ENCODE results near the gene EMB.
"Not testable (repeated sequence)": the region's sequence is repeated elsewhere in the genome, so short reads cannot be mapped to it uniquely, and the experiment has no call there.

Gene EMB

DNA sequence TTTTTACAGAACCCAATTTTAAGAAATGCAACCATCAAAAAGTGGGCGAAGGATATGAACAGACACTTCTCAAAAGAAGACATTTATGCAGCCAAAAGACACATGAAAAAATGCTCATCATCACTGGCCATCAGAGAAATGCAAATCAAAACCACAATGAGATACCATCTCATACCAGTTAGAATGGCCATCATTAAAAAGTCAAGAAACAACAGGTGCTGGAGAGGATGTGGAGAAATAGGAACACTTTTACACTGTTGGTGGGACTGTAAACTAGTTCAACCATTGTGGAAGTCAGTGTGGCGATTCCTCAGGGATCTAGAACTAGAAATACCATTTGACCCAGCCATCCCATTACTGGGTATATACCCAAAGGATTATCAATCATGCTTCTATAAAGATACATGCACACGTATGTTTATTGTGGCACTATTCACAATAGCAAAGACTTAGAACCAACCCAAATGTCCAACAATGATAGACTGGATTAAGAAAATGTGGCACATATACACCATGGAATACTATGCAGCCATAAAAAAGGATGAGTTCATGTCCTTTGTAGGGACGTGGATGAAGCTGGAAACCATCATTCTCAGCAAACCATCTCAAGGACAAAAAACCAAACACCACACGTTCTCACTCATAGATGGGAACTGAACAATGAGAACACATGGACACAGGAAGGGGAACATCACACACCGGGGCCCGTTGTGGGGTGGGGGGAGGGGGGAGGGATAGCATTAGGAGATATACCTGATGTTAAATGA is 19.7 kb downstream of the EMB start:
- not testable (repeated sequence) for H3K36me3 ChIP-seq (ENCODE audit: control insufficient read depth, insufficient read depth, low read length); H3K4me3 ChIP-seq (ENCODE audit: extremely low read depth, insufficient read depth, low read length, poor library complexity, severe bottlenecking); H3K4me1 ChIP-seq (ENCODE audit: control insufficient read depth, insufficient read depth, low read length, poor library complexity, severe bottlenecking); H3K9me3 ChIP-seq (ENCODE audit: control insufficient read depth, low read length); H3K27ac ChIP-seq (ENCODE audit: low read depth, low read length, severe bottlenecking)
- no CpG with 5 or more reads among the region's 7 CpGs for WGBS, 2 experiments (ENCODE audit: insufficient coverage in 2 of 2)

DNA sequence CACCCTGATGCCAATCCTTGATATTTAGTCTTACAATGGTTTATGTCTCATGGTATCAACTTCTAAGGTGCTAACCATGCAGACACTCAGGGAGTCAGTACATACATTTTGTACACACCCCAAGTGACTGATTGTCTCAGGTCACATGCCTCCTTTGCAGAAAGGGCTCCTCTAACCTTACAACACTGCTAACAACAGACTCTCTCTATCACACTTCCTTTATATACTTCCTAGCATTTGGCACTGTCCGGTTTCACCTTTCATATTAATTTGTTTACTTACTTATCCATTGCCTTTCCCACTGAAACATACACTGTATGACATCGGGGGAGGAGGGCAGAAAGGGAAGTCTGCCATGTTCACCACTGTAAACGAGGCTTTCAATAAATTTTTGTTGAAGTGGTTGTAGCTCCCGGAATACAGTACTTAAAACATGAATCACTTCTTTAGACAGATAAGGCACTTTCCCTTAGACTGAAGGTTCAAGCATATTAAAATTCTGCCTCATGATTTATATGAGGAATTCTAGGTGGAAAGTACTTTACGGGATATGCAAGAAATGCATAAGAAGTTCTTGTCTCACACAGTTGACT is 20.6 kb downstream of the EMB start:
- H3K27ac ChIP-seq (ENCODE audit: low read depth, low read length, severe bottlenecking): no peak overlapping the region
- WGBS, 2 experiments (ENCODE audit: insufficient coverage in 2 of 2): 100% methylated on average over 1 of the region's 5 CpGs; no CpG with 5 or more reads in 1 of the 2 experiments
- H3K36me3 ChIP-seq (ENCODE audit: control insufficient read depth, insufficient read depth, low read length): no peaks in the 10 kb centered on the region
- H3K9me3 ChIP-seq (ENCODE audit: control insufficient read depth, low read length): no peaks in the 10 kb centered on the region
- no peak overlapping the region for H3K4me3 ChIP-seq (ENCODE audit: extremely low read depth, insufficient read depth, low read length, poor library complexity, severe bottlenecking)
- H3K4me1 ChIP-seq (ENCODE audit: control insufficient read depth, insufficient read depth, low read length, poor library complexity, severe bottlenecking): no peaks in the 10 kb centered on the region

DNA sequence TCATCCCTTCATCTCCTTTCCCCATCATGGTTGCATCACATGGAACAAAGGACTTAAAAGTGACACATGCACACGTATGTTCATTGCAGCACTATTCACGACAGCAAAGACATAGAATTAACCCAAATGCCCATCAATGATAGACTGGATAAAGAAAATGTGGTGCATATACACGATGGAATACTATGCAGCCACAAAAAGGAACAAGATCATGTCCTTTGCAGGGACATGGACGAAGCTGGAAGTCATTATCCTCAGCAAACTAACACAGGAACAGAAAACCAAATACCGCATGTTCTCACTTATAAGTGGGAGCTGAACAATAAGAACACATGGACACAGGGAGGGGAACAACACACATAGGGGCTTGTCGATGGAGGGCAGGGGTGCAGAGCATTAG is 21.4 kb downstream of the EMB start:
- not testable (repeated sequence) for H3K9me3 ChIP-seq (ENCODE audit: control insufficient read depth, low read length); H3K27ac ChIP-seq (ENCODE audit: low read depth, low read length, severe bottlenecking); H3K4me1 ChIP-seq (ENCODE audit: control insufficient read depth, insufficient read depth, low read length, poor library complexity, severe bottlenecking); H3K4me3 ChIP-seq (ENCODE audit: extremely low read depth, insufficient read depth, low read length, poor library complexity, severe bottlenecking); H3K36me3 ChIP-seq (ENCODE audit: control insufficient read depth, insufficient read depth, low read length)
- WGBS, 2 experiments (ENCODE audit: insufficient coverage in 2 of 2): 80 to 90% methylated on average over 2 of the region's 6 CpGs

DNA sequence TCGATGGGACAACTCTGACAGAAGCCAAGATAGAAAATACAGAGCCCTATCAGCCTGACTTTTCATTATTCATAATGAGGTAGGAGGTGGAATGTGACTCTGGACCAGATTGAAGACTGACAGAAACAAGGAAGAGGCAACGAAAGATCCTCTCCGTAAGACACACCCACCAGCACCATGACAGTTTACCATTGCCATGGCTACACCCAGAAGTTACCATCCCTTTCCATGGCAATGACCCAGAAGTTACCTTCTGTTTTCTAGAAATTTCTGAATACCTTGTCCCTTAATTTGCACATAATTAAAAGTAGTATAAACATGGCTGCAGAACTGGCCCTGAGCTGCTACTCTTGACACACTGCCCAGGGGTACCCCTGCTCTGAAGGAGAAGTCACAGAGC is 24.5 kb downstream of the EMB start:
- whole genome bisulfite sequencing, 2 experiments (ENCODE audit: insufficient coverage in 2 of 2): 100% methylated on average over 2 of the region's 3 CpGs; no CpG with 5 or more reads in 1 of the 2 experiments
- not testable (repeated sequence) for H3K4me3 ChIP-seq (ENCODE audit: extremely low read depth, insufficient read depth, low read length, poor library complexity, severe bottlenecking); H3K36me3 ChIP-seq (ENCODE audit: control insufficient read depth, insufficient read depth, low read length); H3K4me1 ChIP-seq (ENCODE audit: control insufficient read depth, insufficient read depth, low read length, poor library complexity, severe bottlenecking); H3K27ac ChIP-seq (ENCODE audit: low read depth, low read length, severe bottlenecking); H3K9me3 ChIP-seq (ENCODE audit: control insufficient read depth, low read length)

DNA sequence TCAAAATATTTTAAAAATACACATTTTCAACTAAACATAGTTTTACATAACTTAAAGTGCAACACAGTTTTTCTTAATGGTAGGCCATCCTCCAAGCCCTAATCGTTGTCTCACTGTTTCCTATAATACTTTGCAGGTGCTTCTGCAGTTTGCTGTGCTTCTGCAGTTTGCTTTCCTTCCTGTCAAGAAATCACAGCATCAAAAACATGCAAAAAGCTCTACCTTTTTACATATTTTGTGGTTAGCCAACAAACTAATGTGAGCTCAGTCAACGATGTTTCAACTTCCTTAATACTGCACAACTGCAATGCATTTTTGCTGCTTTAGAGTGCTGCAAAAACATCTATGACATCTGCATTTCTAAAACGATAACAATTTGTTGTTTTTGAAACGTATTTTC is 25.2 kb downstream of the EMB start:
- Histone ChIP-seq H3K9me3 (ENCODE audit: control insufficient read depth, low read length) (no peaks in the 10 kb centered on the region), H3K4me3 (ENCODE audit: extremely low read depth, insufficient read depth, low read length, poor library complexity, severe bottlenecking) (no peak overlapping the region), H3K36me3 (ENCODE audit: control insufficient read depth, insufficient read depth, low read length) (no peaks in the 10 kb centered on the region), H3K27ac (ENCODE audit: low read depth, low read length, severe bottlenecking) (no peak overlapping the region), H3K4me1 (ENCODE audit: control insufficient read depth, insufficient read depth, low read length, poor library complexity, severe bottlenecking) (no peaks in the 10 kb centered on the region)
- 92 to 93% methylated on average over 2 of the region's 4 CpGs for WGBS, 2 experiments (ENCODE audit: insufficient coverage in 2 of 2)

DNA sequence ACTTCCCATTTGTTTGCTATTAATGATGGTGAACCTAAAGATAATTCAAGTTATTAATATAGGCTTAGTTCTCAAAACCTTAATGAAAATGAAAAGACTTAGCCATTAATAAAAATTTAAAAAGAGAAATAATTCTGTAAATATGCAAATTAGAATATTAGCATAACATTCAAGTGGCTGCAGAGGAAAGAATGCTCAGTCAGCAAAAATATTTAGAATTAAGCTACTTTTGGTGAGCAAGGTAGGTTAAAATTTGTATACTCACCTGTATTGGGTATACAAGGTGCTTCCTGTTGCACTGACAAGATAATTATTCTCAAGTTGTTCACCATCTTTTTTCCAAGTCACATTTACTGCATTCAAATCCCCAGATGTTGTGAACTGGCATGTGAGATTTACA is 30.2 kb downstream of the EMB start:
- H3K9me3 ChIP-seq (ENCODE audit: control insufficient read depth, low read length); H3K36me3 ChIP-seq (ENCODE audit: control insufficient read depth, insufficient read depth, low read length); H3K4me3 ChIP-seq (ENCODE audit: extremely low read depth, insufficient read depth, low read length, poor library complexity, severe bottlenecking); H3K4me1 ChIP-seq (ENCODE audit: control insufficient read depth, insufficient read depth, low read length, poor library complexity, severe bottlenecking); H3K27ac ChIP-seq (ENCODE audit: low read depth, low read length, severe bottlenecking): not testable (repeated sequence)

DNA sequence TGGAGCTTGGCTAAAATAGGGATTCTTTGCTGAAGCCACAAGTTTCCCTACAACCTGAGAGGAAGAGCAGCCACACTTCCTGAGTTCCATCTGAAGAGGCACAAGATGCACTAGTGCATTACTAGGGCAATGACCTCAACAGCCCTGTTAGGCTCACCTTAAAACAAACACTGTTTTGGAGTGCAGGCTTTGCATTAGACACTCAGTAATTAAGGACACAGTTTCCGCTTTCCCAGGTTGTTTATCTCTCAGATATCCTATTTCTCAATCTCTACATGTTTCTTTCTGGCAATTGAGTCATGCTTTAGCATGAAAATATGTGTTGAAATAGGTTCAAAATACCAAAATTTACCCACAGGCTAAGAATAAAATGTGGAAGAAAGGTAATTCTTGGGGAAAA is 34.2 kb downstream of the EMB start:
- Histone ChIP-seq H3K36me3 (ENCODE audit: control insufficient read depth, insufficient read depth, low read length) (no peaks in the 10 kb centered on the region), H3K9me3 (ENCODE audit: control insufficient read depth, low read length) (no peaks in the 10 kb centered on the region), H3K4me3 (ENCODE audit: extremely low read depth, insufficient read depth, low read length, poor library complexity, severe bottlenecking) (no peak overlapping the region), H3K4me1 (ENCODE audit: control insufficient read depth, insufficient read depth, low read length, poor library complexity, severe bottlenecking) (no peaks in the 10 kb centered on the region), H3K27ac (ENCODE audit: low read depth, low read length, severe bottlenecking) (no peak overlapping the region)
- WGBS, 2 experiments (ENCODE audit: insufficient coverage in 2 of 2): no CpG with 5 or more reads among the region's 1 CpG

DNA sequence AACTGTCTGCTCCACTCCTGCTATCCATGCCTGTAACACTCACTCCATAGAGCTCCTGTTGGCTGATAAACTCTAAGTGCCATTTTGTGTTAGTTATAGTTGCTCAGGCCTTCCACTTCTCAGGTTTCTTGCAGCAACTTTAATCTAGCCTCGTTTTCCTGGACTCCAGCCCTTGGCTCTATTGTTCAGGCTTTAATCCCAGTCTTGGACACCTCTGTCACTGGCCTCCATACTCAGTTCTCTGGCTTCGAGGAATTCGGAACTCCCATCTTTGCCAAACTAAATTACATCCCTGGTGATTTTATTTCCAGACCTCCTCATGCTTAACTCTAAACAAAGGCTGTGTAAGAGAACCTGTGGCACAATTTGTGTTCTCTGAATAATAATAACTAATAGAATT is 39.8 kb downstream of the EMB start:
- Histone ChIP-seq H3K4me3 (ENCODE audit: extremely low read depth, insufficient read depth, low read length, poor library complexity, severe bottlenecking) (no peak overlapping the region), H3K4me1 (ENCODE audit: control insufficient read depth, insufficient read depth, low read length, poor library complexity, severe bottlenecking) (no peaks in the 10 kb centered on the region), H3K27ac (ENCODE audit: low read depth, low read length, severe bottlenecking) (no peak overlapping the region), H3K9me3 (ENCODE audit: control insufficient read depth, low read length) (no peaks in the 10 kb centered on the region), H3K36me3 (ENCODE audit: control insufficient read depth, insufficient read depth, low read length) (no peaks in the 10 kb centered on the region)
- 72 to 75% methylated on average over 2 to 3 of the region's 3 CpGs for WGBS, 2 experiments (ENCODE audit: insufficient coverage in 2 of 2)

DNA sequence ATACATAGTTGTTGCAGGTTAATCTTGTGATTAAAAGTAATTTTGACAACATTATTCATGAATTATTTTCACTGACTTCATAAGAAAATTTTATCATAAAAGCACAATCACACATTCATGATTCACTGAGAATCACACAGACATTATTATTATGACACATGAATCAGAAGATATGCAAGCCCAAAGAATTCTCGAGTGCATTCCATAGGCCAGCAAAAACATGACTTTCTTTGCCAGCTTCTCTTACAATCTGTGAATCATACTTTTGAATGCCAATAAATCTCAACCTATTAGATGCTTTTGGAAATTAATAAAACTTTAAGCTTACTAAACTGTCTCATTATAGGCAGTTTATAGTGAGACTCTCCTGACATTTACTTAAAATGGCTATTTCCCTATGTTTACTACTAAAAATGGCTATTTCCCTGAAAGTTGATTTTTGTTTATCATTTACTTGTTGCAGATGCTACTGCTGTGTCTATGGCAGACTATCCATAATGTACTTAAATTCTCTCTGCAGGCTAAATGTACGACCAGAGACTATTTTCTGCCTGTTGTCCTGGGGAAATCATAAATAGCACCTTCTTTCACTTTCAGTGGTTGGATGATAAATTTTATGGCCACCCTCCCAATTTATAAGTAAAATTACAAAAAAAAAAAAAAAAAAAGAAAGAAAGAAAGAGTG is 47.0 kb downstream of the EMB start:
- H3K4me3 ChIP-seq (ENCODE audit: extremely low read depth, insufficient read depth, low read length, poor library complexity, severe bottlenecking); H3K4me1 ChIP-seq (ENCODE audit: control insufficient read depth, insufficient read depth, low read length, poor library complexity, severe bottlenecking); H3K36me3 ChIP-seq (ENCODE audit: control insufficient read depth, insufficient read depth, low read length); H3K27ac ChIP-seq (ENCODE audit: low read depth, low read length, severe bottlenecking); H3K9me3 ChIP-seq (ENCODE audit: control insufficient read depth, low read length): not testable (repeated sequence)
- WGBS, 2 experiments (ENCODE audit: insufficient coverage in 2 of 2): 75 to 100% methylated on average over 1 of the region's 2 CpGs

DNA sequence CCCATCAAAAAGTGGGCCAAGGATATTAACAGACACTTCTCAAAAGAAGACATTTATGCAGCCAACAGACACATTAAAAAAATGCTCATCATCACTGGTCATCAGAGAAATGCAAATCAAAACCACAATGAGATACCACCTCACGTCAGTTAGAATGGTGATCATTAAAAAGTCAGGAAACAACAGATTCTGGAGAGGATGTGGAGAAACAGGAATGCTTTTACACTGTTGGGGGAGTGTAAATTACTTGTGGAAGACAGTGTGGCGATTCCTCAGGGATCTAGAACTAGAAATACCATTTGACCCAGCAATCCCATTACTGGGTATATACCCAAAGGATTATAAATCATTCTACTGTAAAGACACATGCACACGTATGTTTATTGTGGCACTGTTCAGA is 48.8 kb downstream of the EMB start:
- H3K36me3 ChIP-seq (ENCODE audit: control insufficient read depth, insufficient read depth, low read length); H3K4me3 ChIP-seq (ENCODE audit: extremely low read depth, insufficient read depth, low read length, poor library complexity, severe bottlenecking); H3K9me3 ChIP-seq (ENCODE audit: control insufficient read depth, low read length); H3K27ac ChIP-seq (ENCODE audit: low read depth, low read length, severe bottlenecking); H3K4me1 ChIP-seq (ENCODE audit: control insufficient read depth, insufficient read depth, low read length, poor library complexity, severe bottlenecking): not testable (repeated sequence)
- WGBS, 2 experiments (ENCODE audit: insufficient coverage in 2 of 2): no CpG with 5 or more reads among the region's 3 CpGs

DNA sequence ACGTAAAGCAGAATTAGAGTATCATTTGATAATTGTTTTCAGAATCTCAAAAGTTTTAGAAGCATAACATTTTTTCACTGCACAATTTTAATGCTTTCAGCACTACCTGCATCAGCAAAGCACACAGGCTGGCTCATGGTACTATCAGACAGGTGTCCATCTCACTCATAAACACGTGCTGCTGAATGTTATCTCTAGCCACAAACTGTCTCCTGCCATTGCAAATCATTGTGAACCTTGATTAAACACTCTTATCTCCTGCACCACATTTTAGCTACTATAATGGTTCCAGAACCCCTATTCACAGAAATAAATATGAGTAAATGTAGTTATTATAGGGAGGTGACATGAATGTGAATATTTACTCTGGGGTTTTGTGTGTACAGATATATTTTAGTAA is 56.7 kb downstream of the EMB start:
- not testable (repeated sequence) for H3K4me3 ChIP-seq (ENCODE audit: extremely low read depth, insufficient read depth, low read length, poor library complexity, severe bottlenecking); H3K4me1 ChIP-seq (ENCODE audit: control insufficient read depth, insufficient read depth, low read length, poor library complexity, severe bottlenecking); H3K27ac ChIP-seq (ENCODE audit: low read depth, low read length, severe bottlenecking); H3K36me3 ChIP-seq (ENCODE audit: control insufficient read depth, insufficient read depth, low read length); H3K9me3 ChIP-seq (ENCODE audit: control insufficient read depth, low read length)
- WGBS, 2 experiments (ENCODE audit: insufficient coverage in 2 of 2): 83 to 88% methylated on average over 1 of the region's 2 CpGs

Measured in mesodermal cell (in vitro differentiated cells).